Upper lobe of left lung (tissue), 4 donors: ENCODE results near the gene SMYD3.

ENCODE experiments used
- POLR2A ChIP-seq, 4 donors: fragments of 450-650 bp; IDR thresholded peaks; one replicate each; pipeline ENCODE4 v1.5.1; 2016 to 2017; ENCODE audit warnings: antibody characterized with exemption in 4 of 4, mild to moderate bottlenecking in 2 of 4
- POLR2AphosphoS5 ChIP-seq, 2 donors: sonication (generic); formaldehyde crosslinking; IDR thresholded peaks; one replicate each; pipeline ENCODE4 v1.5.1; 2017; ENCODE audit warnings: antibody characterized with exemption in 2 of 2
- TF ChIP-seq, protein P1 (sequence below), 6 experiments: fragments of 450-650 bp in 4 of 6; fragments of 200-600 bp in 2 of 6; sonication (generic) in 2 of 6; IDR thresholded peaks; one replicate each; pipeline ENCODE4 v1.5.1; 2016 to 2019; ENCODE audit warnings: antibody characterized with exemption in 6 of 6

DNA sequence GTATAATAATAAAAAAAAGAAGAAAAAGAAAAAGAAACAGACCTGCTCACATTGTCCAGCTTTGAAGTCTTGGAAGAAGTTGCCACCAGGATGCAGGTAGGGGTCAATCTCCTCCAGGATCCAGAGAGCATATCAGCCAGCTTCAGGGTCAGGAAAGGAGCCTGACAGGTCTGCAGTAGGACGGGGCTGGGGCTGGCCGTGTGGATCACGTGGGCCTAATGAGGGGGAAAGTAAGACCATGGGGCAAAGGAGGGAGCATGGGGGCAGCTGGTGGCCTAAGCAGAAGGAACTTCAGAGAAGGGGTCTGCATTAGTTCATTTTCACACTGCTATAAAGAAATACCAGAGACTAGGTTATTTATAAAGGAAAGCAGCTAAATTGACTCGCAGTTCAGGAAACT is 19.3 kb upstream of the SMYD3 start:
- TF ChIP-seq, protein P1, sequence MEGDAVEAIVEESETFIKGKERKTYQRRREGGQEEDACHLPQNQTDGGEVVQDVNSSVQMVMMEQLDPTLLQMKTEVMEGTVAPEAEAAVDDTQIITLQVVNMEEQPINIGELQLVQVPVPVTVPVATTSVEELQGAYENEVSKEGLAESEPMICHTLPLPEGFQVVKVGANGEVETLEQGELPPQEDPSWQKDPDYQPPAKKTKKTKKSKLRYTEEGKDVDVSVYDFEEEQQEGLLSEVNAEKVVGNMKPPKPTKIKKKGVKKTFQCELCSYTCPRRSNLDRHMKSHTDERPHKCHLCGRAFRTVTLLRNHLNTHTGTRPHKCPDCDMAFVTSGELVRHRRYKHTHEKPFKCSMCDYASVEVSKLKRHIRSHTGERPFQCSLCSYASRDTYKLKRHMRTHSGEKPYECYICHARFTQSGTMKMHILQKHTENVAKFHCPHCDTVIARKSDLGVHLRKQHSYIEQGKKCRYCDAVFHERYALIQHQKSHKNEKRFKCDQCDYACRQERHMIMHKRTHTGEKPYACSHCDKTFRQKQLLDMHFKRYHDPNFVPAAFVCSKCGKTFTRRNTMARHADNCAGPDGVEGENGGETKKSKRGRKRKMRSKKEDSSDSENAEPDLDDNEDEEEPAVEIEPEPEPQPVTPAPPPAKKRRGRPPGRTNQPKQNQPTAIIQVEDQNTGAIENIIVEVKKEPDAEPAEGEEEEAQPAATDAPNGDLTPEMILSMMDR (IDR thresholded peaks at IDR 0.05) = no peak
- no peak for TF ChIP-seq POLR2A (IDR thresholded peaks at IDR 0.05)
- TF ChIP-seq POLR2AphosphoS5 (IDR thresholded peaks at IDR 0.05) = no peak
